ENCODE measurements around the gene DNAJC3.

Gene DNAJC3

GRCh38 chr13:95814495-95814894 lies 137.6 kb downstream of the DNAJC3 start:
- DNase-seq (ENCODE audit: low spot score): no peak

GRCh38 chr13:95822303-95822702 lies 145.4 kb downstream of the DNAJC3 start:
- no peak for TF ChIP-seq CTCF (IDR thresholded peaks at IDR 0.05; ENCODE audit: extremely low read depth, missing control alignments)
- DNase-seq (ENCODE audit: low spot score): no peak

More at GRCh38 chr13:95814495-95814894, 137.6 kb downstream of the DNAJC3 start:
- no peak for TF ChIP-seq CTCF (IDR thresholded peaks at IDR 0.05; ENCODE audit: extremely low read depth, missing control alignments)

GRCh38 chr13:95833126-95833525 lies 156.2 kb downstream of the DNAJC3 start:
- no peak for TF ChIP-seq CTCF (IDR thresholded peaks at IDR 0.05; ENCODE audit: extremely low read depth, missing control alignments)
- no peak for DNase-seq (ENCODE audit: low spot score)

GRCh38 chr13:95833719-95834118 lies 156.8 kb downstream of the DNAJC3 start:
- no peak for DNase-seq (ENCODE audit: low spot score)
- TF ChIP-seq CTCF (IDR thresholded peaks at IDR 0.05; ENCODE audit: extremely low read depth, missing control alignments): no peak

GRCh38 chr13:95834134-95834765 lies 157.3 kb downstream of the DNAJC3 start:
- peak; percentile 62 for TF ChIP-seq CTCF (IDR thresholded peaks at IDR 0.05; ENCODE audit: extremely low read depth, missing control alignments)
- peak; percentile 75 for DNase-seq (ENCODE audit: low spot score)

- no peak for DNase-seq (ENCODE audit: low spot score)
- no peak for TF ChIP-seq CTCF (IDR thresholded peaks at IDR 0.05; ENCODE audit: extremely low read depth, missing control alignments)
Observed at GRCh38 chr13:95841894-95842293, 165.0 kb downstream of the DNAJC3 start.

- TF ChIP-seq CTCF (IDR thresholded peaks at IDR 0.05; ENCODE audit: extremely low read depth, missing control alignments): no peak
- DNase-seq (ENCODE audit: low spot score): no peak
Observed at GRCh38 chr13:95842898-95843297, 166.0 kb downstream of the DNAJC3 start.

Measured in GM20000 (cell line).